K562 (cell line): Measurements from ENCODE around the gene CELF6. TPM values are rescaled to one million over a fixed set of nuclear protein-coding genes. Genes with fewer than 3 reads are reported as not detected.

Source experiments
- ATAC-seq: fragments of 200-7000 bp; cut with Tn5 transposase; 3 replicates; pipeline ENCODE4 v1.9.1; 2020; ENCODE audit warnings: moderate library complexity
- BruUV-seq: library from RNA; stranded (reverse); fragments of 400-500 nt; replicated peaks from 2 replicates; lab custom pipeline; 2021; lab: Mats Ljungman, UMichigan
- CTCF ChIA-PET: fragments of 300-600 bp; formaldehyde crosslinking; extraction: SDS; loops from one replicate; lab custom pipeline; 2021; ENCODE audit warnings: low intra/inter-chr PET ratio; lab: Yijun Ruan, JAX
- POLR2A ChIA-PET: fragments of 300-600, 350-650 bp; sonication (Branson Sonifier 250); formaldehyde crosslinking; extraction: SDS; loops from one replicate; lab custom pipeline; 2021; ENCODE audit warnings: antibody characterized with exemption, inconsistent platforms; lab: Yijun Ruan, JAX
- DNase-seq, 4 experiments: peaks; one replicate each; pipeline versions ENCODE4 v3.0.0 to v3.0.0-alpha.2; 2011 to 2018; ENCODE audit warnings: low spot score in 3 of 4, mixed read lengths in 3 of 4; ENCODE audit errors: extremely low read depth in 1 of 4
- FAIRE-seq: peaks from 2 replicates; lab custom pipeline; 2011; peaks lifted over from hg19 to GRCh38; lab: Jason Lieb, UNC
- H2AFZ ChIP-seq: 2 replicates; pipeline ENCODE4 v1.6.0; 2011; ENCODE audit warnings: low read depth, low read length, control low read depth, inconsistent platforms
- H3K27ac ChIP-seq: fragments of 200-600 bp; 3 replicates; pipeline ENCODE4 v1.8.0; 2011; ENCODE audit warnings: low read depth, mild to moderate bottlenecking, control low read depth, inconsistent platforms, low read length, moderate library complexity, mixed read lengths; ENCODE audit errors: extremely low read depth
- H3K27me3 ChIP-seq, 2 experiments: fragments of 300-600 bp in 1 of 2; 2 replicates in 1 of 2; 3 replicates in 1 of 2; pipeline versions ENCODE4 v1.6.0 to v1.8.0; 2011; ENCODE audit warnings: inconsistent platforms in 2 of 2, low read length in 2 of 2, mild to moderate bottlenecking in 1 of 2, mixed read lengths in 1 of 2, moderate library complexity in 1 of 2; ENCODE audit not compliant: control insufficient read depth in 2 of 2, insufficient read depth in 2 of 2
- H3K36me3 ChIP-seq: fragments of 300-600 bp; 3 replicates; pipeline ENCODE4 v1.8.0; 2011; ENCODE audit warnings: mild to moderate bottlenecking, low read length, inconsistent platforms; ENCODE audit not compliant: control insufficient read depth, insufficient read depth
- H3K4me1 ChIP-seq, 2 experiments: fragments of 200-600 bp in 1 of 2; replicated peaks in 1 of 2; 2 replicates in 1 of 2; 3 replicates in 1 of 2; pipeline versions ENCODE4 v1.5.1 to v1.8.0; 2011; ENCODE audit warnings: inconsistent platforms in 2 of 2, low read length in 2 of 2, mild to moderate bottlenecking in 1 of 2, mixed read lengths in 1 of 2, moderate library complexity in 1 of 2; ENCODE audit not compliant: control insufficient read depth in 2 of 2, insufficient read depth in 2 of 2
- H3K4me2 ChIP-seq: 2 replicates; pipeline ENCODE4 v1.6.1; 2011; ENCODE audit warnings: low read length, control low read depth, inconsistent platforms, mixed read lengths; ENCODE audit not compliant: insufficient read depth
- H3K4me3 ChIP-seq: fragments of 200-600 bp; sonication (generic), shearing (Covaris generic); 2 replicates; pipeline ENCODE4 v1.5.1; 2016; ENCODE audit warnings: control low read depth, inconsistent platforms
- H3K79me2 ChIP-seq: fragments of 200-600 bp; 3 replicates; pipeline ENCODE4 v1.8.0; 2011; ENCODE audit warnings: low read length, inconsistent platforms; ENCODE audit not compliant: control insufficient read depth, insufficient read depth
- H3K9ac ChIP-seq, 2 experiments: 2 replicates each; pipeline versions ENCODE4 v1.6.0 to v1.6.1; 2011; ENCODE audit warnings: low read depth in 2 of 2, low read length in 2 of 2, control low read depth in 1 of 2, inconsistent platforms in 1 of 2, mild to moderate bottlenecking in 1 of 2, mixed read lengths in 1 of 2; ENCODE audit not compliant: insufficient read depth in 1 of 2
- H3K9me1 ChIP-seq: one replicate; pipeline ENCODE4 v1.6.0; 2011; ENCODE audit warnings: inconsistent platforms, mild to moderate bottlenecking, low read length, moderate library complexity; ENCODE audit not compliant: control insufficient read depth, insufficient read depth
- H3K9me3 ChIP-seq: replicated peaks from 2 replicates; pipeline ENCODE4 v1.5.1; 2011; ENCODE audit warnings: low read depth, low read length, inconsistent platforms; ENCODE audit not compliant: control insufficient read depth, insufficient read depth
- H4K20me1 ChIP-seq: replicated peaks from 2 replicates; pipeline ENCODE4 v1.6.1; 2011; ENCODE audit warnings: low read length, inconsistent platforms, mixed read lengths; ENCODE audit not compliant: control insufficient read depth, insufficient read depth
- EGR1 ChIP-seq: fragments of 450-650 bp; conservative IDR thresholded peaks from 2 replicates; pipeline ENCODE4 v1.6.1; 2017; ENCODE audit warnings: mild to moderate bottlenecking
- JUND ChIP-seq, 2 experiments: IDR thresholded peaks; 2 replicates in 1 of 2; 3 replicates in 1 of 2; pipeline ENCODE4 v1.6.1; 2011; ENCODE audit warnings: borderline replicate concordance in 2 of 2, low read depth in 2 of 2, low read length in 2 of 2, improper control_type of control experiment in 1 of 2, missing biosample characterization in 1 of 2, missing genetic modification characterization in 1 of 2, missing genetic modification reagents in 1 of 2
- NCOA2 ChIP-seq, 2 experiments: fragments of 450-650 bp; IDR thresholded peaks; 2 replicates each; pipeline ENCODE4 v1.6.1; 2018; ENCODE audit warnings: mild to moderate bottlenecking in 2 of 2, moderate library complexity in 1 of 2; ENCODE audit not compliant: partially characterized antibody in 2 of 2
- POLR3G ChIP-seq: IDR thresholded peaks from 2 replicates; pipeline ENCODE4 v1.6.1; 2011; ENCODE audit not compliant: insufficient read length, insufficient replicate concordance; ENCODE audit errors: extremely low read depth
- RAD51 ChIP-seq: fragments of 450-650 bp; IDR thresholded peaks from 2 replicates; pipeline ENCODE4 v1.7.1; 2016; ENCODE audit warnings: low read depth, mild to moderate bottlenecking, borderline replicate concordance
- RERE ChIP-seq: sonication (generic); formaldehyde crosslinking; IDR thresholded peaks from 2 replicates; pipeline ENCODE4 v1.8.0; 2023; ENCODE audit warnings: missing genetic modification reagents, mild to moderate bottlenecking, borderline replicate concordance
- ZNF263 ChIP-seq: sonication (generic); formaldehyde crosslinking; IDR thresholded peaks from 2 replicates; pipeline ENCODE4 v1.8.0; 2022; ENCODE audit warnings: mild to moderate bottlenecking, missing genetic modification reagents, borderline replicate concordance
- WGBS: fragments of 100-300 bp; shearing (Covaris generic); methylation state at CpG from one replicate; pipeline ENCODE4 v1.1.6; 2016; ENCODE audit warnings: low coverage, mixed read lengths; ENCODE audit not compliant: insufficient coverage; ENCODE audit errors: missing lambda C conversion rate; 5-methylcytosine and 5-hydroxymethylcytosine counted together
- in situ Hi-C: fragments of 300-500 bp; cut with MboI; formaldehyde crosslinking; loops from 4 replicates; pipeline ENCODE4 v1.15.0; 2018; ENCODE audit warnings: inconsistent platforms, mixed read lengths
- intact Hi-C: fragments of 100-400 bp; cut with micrococcal nuclease; formaldehyde crosslinking; loops from 2 replicates; pipeline ENCODE4 v1.14.2; 2022
- polyA plus RNA-seq, 8 experiments: library from polyadenylated mRNA; depleted of rRNA in 4 of 8; stranded (reverse) in 5 of 8; unstranded in 3 of 8; fragments of >200 nt; fragmentation: Nextera tagmentation in 2 of 8; fragmentation: Illumina TruSeq in 1 of 8; extraction: Ambion mirVana in 2 of 8; extraction: Trizol in 1 of 8; gene quantifications; 2 replicates each; pipeline versions ENCODE4 v1.2.1 to v1.2.3, GENCODE V29; 2011 to 2014; ENCODE audit warnings: inconsistent platforms in 1 of 8, missing spikeins in 1 of 8
- total RNA-seq, 7 experiments: library from RNA; depleted of rRNA in 6 of 7; stranded (reverse); fragments of >200 nt in 6 of 7; fragmentation: Illumina TruSeq in 2 of 7; extraction: Trizol in 2 of 7; gene quantifications; 2 replicates each; pipeline versions ENCODE4 v1.2.1 to v1.2.3, GENCODE V29; 2011 to 2021; ENCODE audit warnings: low replicate concordance in 1 of 7
- TF ChIP-seq, protein P1 (sequence below): fragments of 250-450 bp; sonication (Bioruptor Pico); IDR thresholded peaks from 2 replicates; pipeline ENCODE4 v1.4.0; 2020; ENCODE audit warnings: mild to moderate bottlenecking, moderate library complexity, borderline replicate concordance

Gene CELF6
- total and polyA plus RNA-seq, 9 of the 15 experiments (the other 6 are each of a cell fraction or from before 2014, with no cell fraction given) = 0.01 to 0.11 TPM; not detected in 7

GRCh38 chr15:72353266-72353665, 33.3 kb upstream of the CELF6 start:
- in situ Hi-C loops = no loop called here
- no peaks in the 10 kb centered on the region for H3K27me3 ChIP-seq

DNA sequence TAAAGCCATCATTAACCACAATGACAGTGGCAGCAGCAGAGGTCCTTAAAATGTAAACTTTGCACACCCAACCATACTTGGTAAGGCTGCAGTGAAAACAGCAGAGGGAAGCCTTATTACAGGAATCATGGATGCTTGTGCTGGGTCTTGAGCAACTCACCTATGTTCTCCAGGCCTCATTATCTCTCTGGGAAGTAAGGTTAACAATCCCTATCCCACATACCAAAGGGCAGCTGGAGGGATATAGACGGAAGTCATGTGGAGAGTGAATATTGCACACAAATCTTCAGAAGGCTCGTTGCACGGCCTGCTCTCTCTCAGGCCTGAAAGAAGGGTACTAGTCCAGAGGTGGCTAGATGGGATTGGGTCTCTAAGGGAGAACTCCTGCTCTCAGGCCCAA, 25.8 kb upstream of the CELF6 start:
- ChIA-PET CTCF (no interaction called here), POLR2A (interaction anchor here (0.6 to 1.2 kb wide), 3 partner anchors 11 to 398 kb away, joined by 3 read pairs; no protein-coding TSS in a partner anchor)
- Histone ChIP-seq H4K20me1 (no peaks in the 10 kb centered on the region), H3K27me3 (no peaks in the 10 kb centered on the region), H3K9ac (no peak overlapping the region), H3K4me2 (no peak overlapping the region), H3K4me1 (no peaks in the 10 kb centered on the region), H3K27ac (no peak overlapping the region), H3K79me2 (no peaks in the 10 kb centered on the region), H3K36me3 (peaks cover 64% of the 10 kb centered on the region), H3K4me3 (no peak overlapping the region), H2AFZ (no peak overlapping the region), H3K9me3 (no peaks in the 10 kb centered on the region), H3K9me1 (no peaks in the 10 kb centered on the region)
- DNase-seq = no peak
- WGBS = 87% methylated on average over 3 of the region's 3 CpGs
- no TSS peak for BruUV-seq
- intact Hi-C loops = no loop called here
- ATAC-seq = no peak
- in situ Hi-C loops = loop anchor here (10.0 kb wide), 1 partner anchor 239 kb away; no protein-coding TSS in a partner anchor
- FAIRE-seq = no peak
- TF ChIP-seq, protein P1, sequence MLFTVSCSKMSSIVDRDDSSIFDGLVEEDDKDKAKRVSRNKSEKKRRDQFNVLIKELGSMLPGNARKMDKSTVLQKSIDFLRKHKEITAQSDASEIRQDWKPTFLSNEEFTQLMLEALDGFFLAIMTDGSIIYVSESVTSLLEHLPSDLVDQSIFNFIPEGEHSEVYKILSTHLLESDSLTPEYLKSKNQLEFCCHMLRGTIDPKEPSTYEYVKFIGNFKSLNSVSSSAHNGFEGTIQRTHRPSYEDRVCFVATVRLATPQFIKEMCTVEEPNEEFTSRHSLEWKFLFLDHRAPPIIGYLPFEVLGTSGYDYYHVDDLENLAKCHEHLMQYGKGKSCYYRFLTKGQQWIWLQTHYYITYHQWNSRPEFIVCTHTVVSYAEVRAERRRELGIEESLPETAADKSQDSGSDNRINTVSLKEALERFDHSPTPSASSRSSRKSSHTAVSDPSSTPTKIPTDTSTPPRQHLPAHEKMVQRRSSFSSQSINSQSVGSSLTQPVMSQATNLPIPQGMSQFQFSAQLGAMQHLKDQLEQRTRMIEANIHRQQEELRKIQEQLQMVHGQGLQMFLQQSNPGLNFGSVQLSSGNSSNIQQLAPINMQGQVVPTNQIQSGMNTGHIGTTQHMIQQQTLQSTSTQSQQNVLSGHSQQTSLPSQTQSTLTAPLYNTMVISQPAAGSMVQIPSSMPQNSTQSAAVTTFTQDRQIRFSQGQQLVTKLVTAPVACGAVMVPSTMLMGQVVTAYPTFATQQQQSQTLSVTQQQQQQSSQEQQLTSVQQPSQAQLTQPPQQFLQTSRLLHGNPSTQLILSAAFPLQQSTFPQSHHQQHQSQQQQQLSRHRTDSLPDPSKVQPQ (CRISPR knock-in tag) = no peak
- TF ChIP-seq RERE (CRISPR knock-in tag) (no peak), EGR1 (no peak), NCOA2 (IDR thresholded peaks at IDR 0.05; ENCODE audit: partially characterized antibody in 2 of 2) (no peak), JUND (IDR thresholded peaks at IDR 0.05; ENCODE audit: borderline replicate concordance, low read depth, low read length) (no peak), JUND (tag; IDR thresholded peaks at IDR 0.05; ENCODE audit: borderline replicate concordance, low read depth, low read length) (no peak)

More at GRCh38 chr15:72353266-72353665, 33.3 kb upstream of the CELF6 start:
- Histone ChIP-seq H3K9me1 (no peaks in the 10 kb centered on the region), H3K4me2 (no peak overlapping the region), H3K9ac (no peak overlapping the region), H3K79me2 (no peaks in the 10 kb centered on the region), H2AFZ (no peak overlapping the region), H3K4me3 (no peak overlapping the region), H3K27ac (no peak overlapping the region), H3K9me3 (no peaks in the 10 kb centered on the region), H3K36me3 (peaks cover 80% of the 10 kb centered on the region), H3K4me1 (no peaks in the 10 kb centered on the region), H4K20me1 (no peaks in the 10 kb centered on the region)
- POLR2A ChIA-PET = no interaction called here
- TF ChIP-seq POLR3G = no peak
- no peak for TF ChIP-seq RAD51
- TF ChIP-seq ZNF263 = no peak
- WGBS = 94% methylated on average over 2 of the region's 2 CpGs
- FAIRE-seq = no peak
- CTCF ChIA-PET = no interaction called here
- intact Hi-C loops = no loop called here
- BruUV-seq = no TSS peak
- DNase-seq = no peak
- ATAC-seq = no peak
